ENCODE results near the gene NOTCH2NLA.
"Not testable (repeated sequence)": the region's sequence is repeated elsewhere in the genome, so short reads cannot be mapped to it uniquely, and the experiment has no call there.

Gene NOTCH2NLA

DNA sequence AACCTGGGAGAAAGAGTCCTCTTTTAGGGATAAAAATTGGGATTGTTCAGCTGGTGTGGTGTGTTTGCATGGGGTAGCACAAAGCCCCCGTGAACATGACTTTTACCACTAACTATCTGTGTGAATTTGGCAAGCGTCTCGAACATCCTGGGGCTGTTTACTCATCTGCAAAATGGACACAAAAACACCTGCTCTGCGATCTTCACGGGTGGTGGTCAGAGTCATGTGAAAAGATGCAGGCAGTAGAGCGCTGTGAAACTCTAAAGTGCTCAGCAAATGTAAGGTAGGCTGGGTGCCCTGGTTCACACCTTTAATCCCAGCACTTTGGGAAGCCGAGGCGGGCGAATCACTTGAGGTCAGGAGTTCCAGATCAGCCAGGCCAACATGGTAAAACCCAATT is 41.3 kb upstream of the NOTCH2NLA start:
- WGBS (ENCODE audit: insufficient coverage), result no CpG with 5 or more reads among the region's 9 CpGs

DNA sequence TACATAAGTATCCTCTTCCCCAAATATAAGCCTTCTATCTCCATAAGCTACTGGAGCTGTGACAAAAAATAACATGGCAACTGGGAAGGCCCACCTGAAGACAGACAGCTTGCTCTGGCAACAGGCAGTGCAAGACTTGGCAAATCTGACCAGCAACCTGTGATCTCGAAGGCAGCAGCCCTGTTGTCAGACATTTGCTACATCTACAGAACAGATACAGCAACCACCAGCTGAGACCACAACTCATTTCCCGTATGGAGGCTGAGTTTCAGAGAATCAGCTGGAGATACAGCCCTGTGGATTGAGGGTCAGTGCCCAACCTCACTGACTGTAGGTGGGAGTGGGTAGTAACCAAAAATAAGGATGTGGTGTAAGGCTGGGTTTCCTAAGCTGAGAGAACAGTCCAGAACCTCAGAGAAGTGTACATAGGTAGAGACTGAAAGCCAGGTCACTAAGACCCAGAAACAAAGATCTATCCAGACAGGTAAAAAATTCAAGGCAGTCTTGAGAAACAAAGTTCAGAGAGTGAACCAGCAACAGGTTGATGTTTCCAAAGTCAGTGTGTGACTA is 37.4 kb upstream of the NOTCH2NLA start:
- no CpG with 5 or more reads among the region's 2 CpGs for WGBS (ENCODE audit: insufficient coverage)
- H3K27me3 ChIP-seq (replicated peaks in 2 of 5; ENCODE audit: control insufficient read depth in 4 of 5, insufficient read depth in 5 of 5, low read length in 4 of 5); H3K27ac ChIP-seq (ENCODE audit: insufficient read depth in 1 of 2, low read depth in 1 of 2, low read length in 2 of 2, poor library complexity in 1 of 2, severe bottlenecking in 2 of 2); H3K4me3 ChIP-seq (ENCODE audit: control insufficient read depth in 1 of 7, extremely low read depth in 1 of 7, insufficient read depth in 4 of 7, low read depth in 2 of 7, low read length in 6 of 7); POLR2A ChIA-PET; H3K4me1 ChIP-seq (ENCODE audit: control extremely low read depth in 1 of 4, control insufficient read depth in 4 of 4, insufficient read depth in 4 of 4, low read length in 3 of 4); H3K9me3 ChIP-seq (ENCODE audit: control extremely low read depth in 1 of 5, control insufficient read depth in 4 of 5, insufficient read depth in 2 of 5, low read depth in 1 of 5, low read length in 4 of 5); CTCF ChIA-PET; DNase-seq; H3K36me3 ChIP-seq (ENCODE audit: control insufficient read depth in 4 of 4, insufficient read depth in 4 of 4, low read length in 3 of 4): not testable (repeated sequence)

More for the DNA sequence above, 41.3 kb upstream of the NOTCH2NLA start:
- H3K36me3 ChIP-seq (ENCODE audit: control insufficient read depth in 4 of 4, insufficient read depth in 4 of 4, low read length in 3 of 4); H3K27ac ChIP-seq (ENCODE audit: insufficient read depth in 1 of 2, low read depth in 1 of 2, low read length in 2 of 2, poor library complexity in 1 of 2, severe bottlenecking in 2 of 2); H3K27me3 ChIP-seq (replicated peaks in 2 of 5; ENCODE audit: control insufficient read depth in 4 of 5, insufficient read depth in 5 of 5, low read length in 4 of 5); CTCF ChIA-PET; H3K4me1 ChIP-seq (ENCODE audit: control extremely low read depth in 1 of 4, control insufficient read depth in 4 of 4, insufficient read depth in 4 of 4, low read length in 3 of 4); POLR2A ChIA-PET; H3K4me3 ChIP-seq (ENCODE audit: control insufficient read depth in 1 of 7, extremely low read depth in 1 of 7, insufficient read depth in 4 of 7, low read depth in 2 of 7, low read length in 6 of 7); DNase-seq; H3K9me3 ChIP-seq (ENCODE audit: control extremely low read depth in 1 of 5, control insufficient read depth in 4 of 5, insufficient read depth in 2 of 5, low read depth in 1 of 5, low read length in 4 of 5): not testable (repeated sequence)

DNA sequence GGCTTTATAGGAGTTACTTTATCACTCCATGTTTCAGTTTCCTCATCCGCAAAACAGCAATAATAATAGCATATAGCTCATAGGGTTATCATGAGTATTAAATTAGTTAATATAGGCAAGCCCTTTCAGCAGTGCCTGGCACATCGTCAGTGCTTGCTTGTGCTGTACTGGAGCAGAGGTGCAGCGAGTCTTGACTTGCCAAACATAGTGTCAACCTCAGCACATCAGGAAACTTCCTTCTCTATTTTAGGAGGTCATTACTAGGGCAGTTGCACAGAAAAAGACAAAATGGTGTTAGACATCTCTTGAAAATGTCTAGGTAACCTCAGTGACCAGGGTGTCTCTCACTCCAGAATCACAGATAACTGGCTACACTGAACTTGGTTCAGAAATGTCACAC is 35.9 kb upstream of the NOTCH2NLA start:
- H3K4me1 ChIP-seq (ENCODE audit: control extremely low read depth in 1 of 4, control insufficient read depth in 4 of 4, insufficient read depth in 4 of 4, low read length in 3 of 4); DNase-seq; H3K36me3 ChIP-seq (ENCODE audit: control insufficient read depth in 4 of 4, insufficient read depth in 4 of 4, low read length in 3 of 4); CTCF ChIA-PET; POLR2A ChIA-PET; H3K9me3 ChIP-seq (ENCODE audit: control extremely low read depth in 1 of 5, control insufficient read depth in 4 of 5, insufficient read depth in 2 of 5, low read depth in 1 of 5, low read length in 4 of 5); H3K4me3 ChIP-seq (ENCODE audit: control insufficient read depth in 1 of 7, extremely low read depth in 1 of 7, insufficient read depth in 4 of 7, low read depth in 2 of 7, low read length in 6 of 7); H3K27me3 ChIP-seq (replicated peaks in 2 of 5; ENCODE audit: control insufficient read depth in 4 of 5, insufficient read depth in 5 of 5, low read length in 4 of 5); H3K27ac ChIP-seq (ENCODE audit: insufficient read depth in 1 of 2, low read depth in 1 of 2, low read length in 2 of 2, poor library complexity in 1 of 2, severe bottlenecking in 2 of 2): not testable (repeated sequence)
- no CpG with 5 or more reads among the region's 3 CpGs for WGBS (ENCODE audit: insufficient coverage)

DNA sequence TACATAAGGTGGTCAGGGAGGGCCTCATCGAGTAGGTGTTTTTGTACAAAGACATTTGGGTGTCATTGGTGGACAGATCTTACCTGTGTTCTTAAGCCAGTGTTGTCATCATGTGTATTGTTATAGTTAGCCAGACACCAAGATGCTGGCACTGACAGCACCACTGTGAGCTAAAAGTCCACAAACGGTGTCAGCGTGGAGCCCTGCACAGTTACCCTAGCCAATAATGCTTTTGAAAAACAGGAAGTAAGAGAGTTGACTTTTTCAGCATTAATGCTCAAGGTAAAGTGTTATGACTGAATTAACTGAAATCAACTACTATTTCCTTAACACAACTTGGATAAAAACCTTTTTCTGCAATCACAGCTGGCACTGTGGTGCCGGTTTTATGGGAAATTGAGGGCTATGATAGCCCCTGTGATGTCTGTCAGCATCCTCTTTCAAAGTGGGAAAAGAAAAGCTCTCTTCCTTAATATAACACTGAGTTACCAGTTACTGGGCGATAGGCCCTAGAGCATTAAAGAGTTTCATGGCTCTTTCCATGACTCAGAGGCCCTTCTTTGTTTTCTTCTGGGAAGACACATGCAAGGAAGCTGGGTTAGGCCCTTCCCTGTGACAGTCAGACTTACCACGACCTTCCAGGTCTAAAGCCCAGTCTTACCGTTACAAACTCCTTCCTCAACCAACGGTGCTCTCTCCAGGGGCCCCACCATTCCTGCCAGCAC is 31.3 kb upstream of the NOTCH2NLA start:
- not testable (repeated sequence) for DNase-seq; H3K4me1 ChIP-seq (ENCODE audit: control extremely low read depth in 1 of 4, control insufficient read depth in 4 of 4, insufficient read depth in 4 of 4, low read length in 3 of 4)

DNA sequence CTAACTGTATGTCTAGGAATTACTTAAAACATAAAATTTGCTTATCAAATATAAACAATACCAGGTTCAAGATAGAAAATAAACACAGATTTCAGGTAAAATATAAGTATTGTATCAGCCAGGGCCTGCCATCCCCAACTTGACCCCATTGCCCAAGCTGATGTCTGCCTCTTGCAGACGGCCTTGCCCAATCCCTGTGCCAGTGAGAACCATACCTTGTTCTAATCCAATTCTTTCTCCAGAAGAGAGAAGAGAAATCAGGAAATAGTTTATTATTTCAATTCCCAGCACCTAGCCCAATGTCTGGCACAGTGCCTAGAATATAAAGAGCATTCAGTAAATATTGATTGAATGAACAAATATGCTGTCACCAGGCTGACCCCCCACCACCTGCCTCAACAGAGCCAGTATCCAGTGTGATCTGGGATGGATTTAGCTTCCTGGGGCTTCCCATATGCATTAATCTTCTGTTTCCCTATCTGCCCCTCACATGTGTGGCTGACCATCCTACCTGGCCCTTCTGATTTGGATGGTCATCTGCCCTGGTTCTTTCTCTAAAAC is 29.3 kb upstream of the NOTCH2NLA start:
- CTCF ChIA-PET, result not testable (repeated sequence)

More for the DNA sequence above, 31.3 kb upstream of the NOTCH2NLA start:
- H3K27ac ChIP-seq (ENCODE audit: insufficient read depth in 1 of 2, low read depth in 1 of 2, low read length in 2 of 2, poor library complexity in 1 of 2, severe bottlenecking in 2 of 2); POLR2A ChIA-PET; H3K36me3 ChIP-seq (ENCODE audit: control insufficient read depth in 4 of 4, insufficient read depth in 4 of 4, low read length in 3 of 4); H3K4me3 ChIP-seq (ENCODE audit: control insufficient read depth in 1 of 7, extremely low read depth in 1 of 7, insufficient read depth in 4 of 7, low read depth in 2 of 7, low read length in 6 of 7); CTCF ChIA-PET; H3K27me3 ChIP-seq (replicated peaks in 2 of 5; ENCODE audit: control insufficient read depth in 4 of 5, insufficient read depth in 5 of 5, low read length in 4 of 5); H3K9me3 ChIP-seq (ENCODE audit: control extremely low read depth in 1 of 5, control insufficient read depth in 4 of 5, insufficient read depth in 2 of 5, low read depth in 1 of 5, low read length in 4 of 5): not testable (repeated sequence)
- WGBS (ENCODE audit: insufficient coverage), result no CpG with 5 or more reads among the region's 8 CpGs

DNA sequence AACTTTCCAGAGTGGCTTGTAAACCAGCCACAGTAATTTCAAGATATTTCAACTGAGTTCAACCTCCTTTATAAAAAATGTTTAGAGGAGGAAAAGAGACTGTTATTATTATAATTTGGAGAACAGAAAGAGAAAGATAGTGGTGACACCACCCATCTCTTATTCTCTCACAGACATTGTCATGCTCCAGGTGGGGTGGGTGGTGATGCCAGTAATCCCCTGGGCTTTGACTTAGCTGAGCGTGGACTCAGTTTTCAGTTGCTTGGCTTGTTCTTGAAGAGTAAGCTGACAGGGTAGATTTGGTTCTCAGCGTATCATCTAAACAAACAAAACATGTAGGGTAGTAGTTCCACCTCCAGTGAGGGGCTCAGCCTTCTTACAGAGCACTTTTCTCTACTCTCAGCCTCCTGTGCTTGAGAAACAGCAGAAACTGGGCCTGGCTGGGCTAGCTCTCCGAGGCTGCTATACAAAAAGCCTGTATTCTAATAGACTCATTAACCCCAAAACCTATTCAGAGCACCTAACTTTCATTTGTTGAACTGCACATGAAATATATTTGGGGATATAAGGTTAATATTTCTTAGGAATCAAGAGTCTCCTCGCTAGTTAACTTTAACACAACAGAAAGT is 25.9 kb upstream of the NOTCH2NLA start:
- H3K36me3 ChIP-seq (ENCODE audit: control insufficient read depth in 4 of 4, insufficient read depth in 4 of 4, low read length in 3 of 4); H3K27ac ChIP-seq (ENCODE audit: insufficient read depth in 1 of 2, low read depth in 1 of 2, low read length in 2 of 2, poor library complexity in 1 of 2, severe bottlenecking in 2 of 2); H3K27me3 ChIP-seq (replicated peaks in 2 of 5; ENCODE audit: control insufficient read depth in 4 of 5, insufficient read depth in 5 of 5, low read length in 4 of 5); CTCF ChIA-PET; H3K4me1 ChIP-seq (ENCODE audit: control extremely low read depth in 1 of 4, control insufficient read depth in 4 of 4, insufficient read depth in 4 of 4, low read length in 3 of 4); H3K9me3 ChIP-seq (ENCODE audit: control extremely low read depth in 1 of 5, control insufficient read depth in 4 of 5, insufficient read depth in 2 of 5, low read depth in 1 of 5, low read length in 4 of 5); POLR2A ChIA-PET; DNase-seq; H3K4me3 ChIP-seq (ENCODE audit: control insufficient read depth in 1 of 7, extremely low read depth in 1 of 7, insufficient read depth in 4 of 7, low read depth in 2 of 7, low read length in 6 of 7): not testable (repeated sequence)
- WGBS (ENCODE audit: insufficient coverage), result no CpG with 5 or more reads among the region's 4 CpGs

More for the DNA sequence above, 29.3 kb upstream of the NOTCH2NLA start:
- H3K27me3 ChIP-seq (replicated peaks in 2 of 5; ENCODE audit: control insufficient read depth in 4 of 5, insufficient read depth in 5 of 5, low read length in 4 of 5); H3K4me1 ChIP-seq (ENCODE audit: control extremely low read depth in 1 of 4, control insufficient read depth in 4 of 4, insufficient read depth in 4 of 4, low read length in 3 of 4); POLR2A ChIA-PET; H3K9me3 ChIP-seq (ENCODE audit: control extremely low read depth in 1 of 5, control insufficient read depth in 4 of 5, insufficient read depth in 2 of 5, low read depth in 1 of 5, low read length in 4 of 5); H3K36me3 ChIP-seq (ENCODE audit: control insufficient read depth in 4 of 4, insufficient read depth in 4 of 4, low read length in 3 of 4); H3K27ac ChIP-seq (ENCODE audit: insufficient read depth in 1 of 2, low read depth in 1 of 2, low read length in 2 of 2, poor library complexity in 1 of 2, severe bottlenecking in 2 of 2); H3K4me3 ChIP-seq (ENCODE audit: control insufficient read depth in 1 of 7, extremely low read depth in 1 of 7, insufficient read depth in 4 of 7, low read depth in 2 of 7, low read length in 6 of 7); DNase-seq: not testable (repeated sequence)
- WGBS (ENCODE audit: insufficient coverage), result no CpG with 5 or more reads among the region's 1 CpG

DNA sequence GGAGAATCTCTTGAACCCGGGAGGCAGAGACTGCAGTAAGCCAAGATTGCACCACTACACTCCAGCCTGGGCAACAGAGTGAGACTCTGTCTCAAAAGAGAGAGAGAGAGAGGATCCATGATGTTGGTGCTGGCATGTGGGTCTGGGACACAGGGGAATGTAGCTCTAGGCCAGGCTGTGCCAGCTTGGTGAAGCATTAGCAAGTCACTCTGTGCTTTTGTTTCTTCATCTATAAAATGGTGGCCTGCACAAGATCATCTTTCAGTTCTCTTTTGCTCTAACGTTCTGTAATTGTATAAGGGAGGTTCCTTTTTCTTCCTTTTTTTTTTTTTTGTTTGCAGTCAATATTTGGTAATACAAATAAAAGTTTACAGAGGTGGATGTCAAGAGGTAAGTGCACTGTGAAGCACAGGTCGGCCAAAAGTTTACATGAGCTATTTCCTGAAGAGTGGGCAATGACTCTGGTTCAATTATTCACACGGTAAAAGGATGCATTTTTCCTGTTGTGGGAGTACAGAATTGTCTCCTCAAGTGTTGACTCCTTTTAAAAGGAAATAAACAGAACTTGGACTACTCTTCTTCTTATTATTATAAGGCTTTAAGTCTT is 24.5 kb upstream of the NOTCH2NLA start:
- DNase-seq; H3K9me3 ChIP-seq (ENCODE audit: control extremely low read depth in 1 of 5, control insufficient read depth in 4 of 5, insufficient read depth in 2 of 5, low read depth in 1 of 5, low read length in 4 of 5); H3K4me3 ChIP-seq (ENCODE audit: control insufficient read depth in 1 of 7, extremely low read depth in 1 of 7, insufficient read depth in 4 of 7, low read depth in 2 of 7, low read length in 6 of 7); H3K27me3 ChIP-seq (replicated peaks in 2 of 5; ENCODE audit: control insufficient read depth in 4 of 5, insufficient read depth in 5 of 5, low read length in 4 of 5); H3K27ac ChIP-seq (ENCODE audit: insufficient read depth in 1 of 2, low read depth in 1 of 2, low read length in 2 of 2, poor library complexity in 1 of 2, severe bottlenecking in 2 of 2); H3K36me3 ChIP-seq (ENCODE audit: control insufficient read depth in 4 of 4, insufficient read depth in 4 of 4, low read length in 3 of 4); CTCF ChIA-PET; POLR2A ChIA-PET; H3K4me1 ChIP-seq (ENCODE audit: control extremely low read depth in 1 of 4, control insufficient read depth in 4 of 4, insufficient read depth in 4 of 4, low read length in 3 of 4): not testable (repeated sequence)
- no CpG with 5 or more reads among the region's 4 CpGs for WGBS (ENCODE audit: insufficient coverage)

Measured in common myeloid progenitor, CD34-positive (primary cell).